Astrocyte of the cerebellum (primary cell): Measurements from ENCODE around the gene NINJ1.
"Not testable (repeated sequence)": the region's sequence is repeated elsewhere in the genome, so short reads cannot be mapped to it uniquely, and the experiment has no call there.

Experiments used
- DNase-seq: peaks from one replicate; pipeline ENCODE4 v3.0.0-alpha.2; 2011; ENCODE audit warnings: low read depth
- H3K4me3 ChIP-seq: 2 replicates; pipeline ENCODE4 v1.5.1; 2011; ENCODE audit warnings: mild to moderate bottlenecking, low read depth, low read length, moderate library complexity
- CTCF ChIP-seq: IDR thresholded peaks from 2 replicates; pipeline ENCODE4 v1.5.1; 2012; ENCODE audit warnings: low read length, low read depth, moderate library complexity, mild to moderate bottlenecking; ENCODE audit errors: missing control alignments
- in situ Hi-C: cut with HindIII; loops from 2 replicates; pipeline ENCODE4 v1.10.0; 2017; ENCODE audit warnings: low sequenced_read_pairs

NINJ1 gene

DNA sequence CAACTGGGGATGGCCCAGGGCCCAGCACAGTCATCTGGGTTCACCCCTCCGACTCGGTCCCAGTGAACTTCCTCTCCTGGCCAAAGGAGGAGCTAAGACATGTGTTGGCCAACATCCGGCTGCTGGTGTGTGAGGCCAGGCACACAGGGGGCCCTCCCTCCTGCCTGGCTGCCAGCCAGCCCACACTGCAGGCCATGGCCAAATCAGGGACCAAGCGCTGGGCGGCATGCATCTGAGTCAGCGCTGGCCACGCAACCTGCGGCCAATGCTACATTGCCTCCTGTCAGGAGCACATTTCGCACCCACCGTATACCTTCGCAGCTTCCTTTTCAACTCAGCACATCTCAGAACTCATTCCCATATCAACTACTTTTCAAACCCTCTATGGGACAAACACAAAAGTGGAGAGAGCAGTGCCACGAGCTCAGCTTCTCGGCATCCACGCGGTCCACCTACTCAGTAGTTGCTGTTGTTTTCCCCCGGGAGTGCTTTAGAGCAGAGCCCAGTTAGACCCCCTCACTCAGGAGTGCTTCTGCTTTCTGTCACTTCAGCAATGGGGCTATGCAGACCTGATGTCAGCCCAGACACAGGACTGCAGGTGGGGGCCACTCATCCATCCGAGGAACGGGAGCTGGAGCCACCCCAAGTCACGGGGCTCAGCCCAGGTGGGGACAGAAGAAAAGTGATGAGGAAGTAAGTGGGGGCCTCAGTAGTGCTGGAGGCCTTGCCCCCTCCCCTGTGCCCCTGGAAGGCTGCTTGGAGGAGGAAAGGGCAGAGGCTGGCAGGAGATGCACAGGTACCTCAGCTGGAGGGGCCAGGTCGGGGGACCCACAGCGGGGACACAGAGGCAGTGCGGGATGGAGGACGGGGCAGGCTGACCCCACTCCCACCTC lies 13.9 kb downstream of the NINJ1 start:
- peak; percentile 90 for DNase-seq
- no peak overlapping the region for H3K4me3 ChIP-seq
- peak; percentile 63 for TF ChIP-seq CTCF
- in situ Hi-C loops: no loop called here

DNA sequence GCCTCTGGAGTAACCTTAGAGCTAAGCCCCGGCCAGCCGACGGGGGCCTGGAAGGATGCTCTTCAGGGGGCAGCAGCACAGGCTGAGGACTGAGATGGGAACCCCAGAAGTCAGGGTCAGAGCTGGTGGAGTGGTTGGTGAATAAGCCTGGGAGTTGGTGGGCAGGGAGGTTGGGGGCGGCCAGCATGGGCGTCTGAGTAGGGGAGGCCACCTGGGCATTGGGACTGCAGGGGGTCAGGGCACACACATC lies 14.4 kb downstream of the NINJ1 start:
- TF ChIP-seq CTCF: no peak

GRCh38 chr9:93118863-93119702 lies 15.0 kb downstream of the NINJ1 start:
- in situ Hi-C loops: no loop called here
- no peak for DNase-seq
- H3K4me3 ChIP-seq: no peak overlapping the region
- no peak for TF ChIP-seq CTCF

More for the DNA sequence above, 14.4 kb downstream of the NINJ1 start:
- H3K4me3 ChIP-seq: no peak overlapping the region
- in situ Hi-C loops: no loop called here
- no peak for DNase-seq

GRCh38 chr9:93117924-93118862 lies 15.9 kb downstream of the NINJ1 start:
- no peak for TF ChIP-seq CTCF
- H3K4me3 ChIP-seq: no peak overlapping the region
- in situ Hi-C loops: no loop called here
- no peak for DNase-seq

DNA sequence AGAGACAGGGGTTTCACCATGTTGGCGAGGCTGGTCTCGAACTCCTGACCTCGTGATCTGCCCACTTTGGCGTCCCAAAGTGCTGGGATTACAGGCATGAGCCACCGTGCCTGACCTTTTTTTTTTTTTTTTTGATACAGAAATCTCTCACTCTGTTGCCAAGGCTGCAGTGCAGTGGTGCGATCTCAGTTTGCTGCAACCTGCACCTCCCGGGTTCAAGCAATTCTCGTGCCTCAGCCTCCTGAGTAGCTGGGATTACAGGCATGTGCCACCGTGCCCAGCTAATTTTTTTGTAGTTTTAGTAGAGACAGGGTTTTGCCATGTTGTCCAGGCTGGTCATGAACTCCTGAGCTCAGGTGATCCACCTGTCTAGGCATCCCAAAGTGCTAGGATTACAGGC lies 16.5 kb downstream of the NINJ1 start:
- H3K4me3 ChIP-seq, in situ Hi-C loops, DNase-seq: not testable (repeated sequence)

DNA sequence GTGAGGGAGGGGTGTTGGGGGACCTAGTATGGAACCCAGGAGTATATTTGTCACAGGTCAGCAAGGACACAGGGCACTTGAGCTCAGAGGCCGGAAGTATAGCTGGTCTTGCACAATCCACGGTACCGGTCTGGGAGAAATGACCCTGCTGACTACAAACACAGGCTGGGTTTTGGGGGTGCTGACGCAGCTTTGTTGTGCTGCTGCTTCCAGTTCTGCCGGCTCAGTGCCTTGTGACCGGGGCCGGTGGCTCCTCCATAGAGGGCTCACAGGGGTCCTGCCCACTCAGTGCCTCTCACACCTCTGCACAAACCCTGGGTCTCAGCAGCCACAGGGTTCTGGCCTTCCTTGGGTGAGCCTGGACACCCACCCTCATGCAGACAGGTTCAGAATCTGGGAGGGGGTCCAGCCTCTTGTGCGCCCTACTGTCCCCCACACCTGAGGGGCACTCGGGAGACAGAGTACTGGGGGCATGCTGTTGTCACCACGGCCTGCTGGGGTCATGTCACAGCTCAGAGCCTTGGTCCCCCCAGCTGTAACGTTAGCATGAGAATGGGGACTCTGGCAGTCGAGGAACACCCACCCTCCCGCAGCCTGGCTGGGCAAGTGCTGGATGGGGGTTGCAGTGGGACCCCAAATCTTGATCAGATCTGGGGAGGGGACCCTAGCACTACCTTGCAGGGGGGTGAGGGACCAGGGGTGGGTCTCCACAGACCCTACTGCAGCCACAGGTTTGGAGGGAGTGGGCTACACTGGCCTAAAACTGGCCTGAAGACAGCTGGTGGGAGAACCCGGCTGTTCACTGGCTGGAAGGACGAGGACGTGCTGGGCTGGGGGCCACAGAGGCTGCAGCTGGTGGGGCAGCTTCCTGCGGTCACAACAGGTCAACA lies 17.7 kb downstream of the NINJ1 start:
- in situ Hi-C loops: no loop called here
- no peak for DNase-seq
- TF ChIP-seq CTCF: no peak
- no peak overlapping the region for H3K4me3 ChIP-seq
